Measurements from ENCODE around the gene TTI1.

Gene TTI1

DNA sequence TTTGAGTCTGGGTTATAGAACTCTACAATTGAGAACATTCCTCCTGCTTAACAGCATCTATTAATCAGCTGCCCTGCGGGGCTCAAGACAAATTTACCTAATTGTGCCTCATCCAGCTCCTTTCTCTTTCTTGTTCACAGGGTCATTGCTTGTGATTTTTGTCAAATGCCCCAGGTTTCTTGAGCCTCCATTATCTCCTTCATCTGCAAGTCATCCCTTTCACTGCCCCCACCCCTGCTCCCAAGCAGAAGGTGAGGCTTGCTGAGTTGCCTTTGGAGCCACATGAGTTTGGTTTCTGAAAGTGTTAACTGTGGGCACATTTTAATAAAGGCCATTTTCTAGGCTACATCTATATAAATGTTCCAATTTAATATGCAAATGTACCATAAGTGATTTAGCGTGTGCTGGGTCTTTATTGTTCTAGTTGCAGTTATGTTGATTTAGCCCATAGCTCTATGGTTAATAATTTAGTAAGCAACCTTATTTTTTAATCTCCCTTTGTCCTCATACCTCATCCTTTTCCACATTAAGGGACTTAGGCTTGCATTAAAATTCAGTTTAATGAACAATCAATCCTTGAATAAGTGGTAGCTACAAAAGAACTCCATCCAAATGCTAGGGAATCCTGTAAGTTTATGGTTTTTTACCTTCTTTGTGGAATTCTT lies 74.3 kb downstream of the TTI1 start:
- DNase-seq = no peak

DNA sequence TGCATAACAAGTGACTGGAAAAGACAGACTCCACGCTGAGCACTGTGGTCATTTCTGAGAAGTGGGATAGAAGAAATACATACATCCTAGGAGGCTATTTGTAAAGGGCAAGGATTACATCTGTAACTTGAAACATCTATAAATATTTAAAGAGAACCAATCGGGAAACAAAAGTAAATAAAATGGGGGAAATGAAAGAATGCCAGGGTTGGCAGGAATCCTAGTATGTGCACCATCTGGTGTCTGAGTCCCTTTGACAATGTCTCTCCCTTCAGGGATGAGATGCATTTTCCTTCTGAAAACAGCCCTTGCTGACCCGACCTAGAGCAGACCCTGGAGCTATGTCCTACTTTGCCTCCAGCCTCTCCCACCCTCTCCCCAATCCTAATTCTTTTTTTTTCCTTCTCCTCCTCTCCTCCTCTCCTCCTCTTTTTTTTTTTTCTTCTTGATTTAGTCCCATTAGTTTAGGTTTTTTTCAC lies 77.1 kb downstream of the TTI1 start:
- no peak for DNase-seq

DNA sequence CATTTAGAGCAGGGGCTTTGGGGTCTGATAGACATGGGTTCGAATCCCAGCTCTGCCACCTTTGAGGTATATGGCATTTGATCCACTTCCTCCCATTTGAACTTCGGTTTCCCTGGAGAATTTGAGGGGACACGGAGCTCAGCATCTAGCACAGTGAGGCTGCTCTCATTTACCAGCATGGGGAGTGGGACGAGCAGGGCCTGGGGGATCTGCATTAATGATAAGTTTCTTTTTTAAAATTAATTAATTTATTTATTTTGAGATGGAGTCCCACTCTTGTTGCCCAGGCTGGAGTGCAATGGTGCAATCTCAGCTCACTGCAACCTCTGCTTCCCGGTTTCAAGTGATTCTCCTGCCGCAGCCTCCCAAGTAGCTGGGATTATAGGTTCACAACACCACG lies 77.7 kb downstream of the TTI1 start:
- DNase-seq = no peak

DNA sequence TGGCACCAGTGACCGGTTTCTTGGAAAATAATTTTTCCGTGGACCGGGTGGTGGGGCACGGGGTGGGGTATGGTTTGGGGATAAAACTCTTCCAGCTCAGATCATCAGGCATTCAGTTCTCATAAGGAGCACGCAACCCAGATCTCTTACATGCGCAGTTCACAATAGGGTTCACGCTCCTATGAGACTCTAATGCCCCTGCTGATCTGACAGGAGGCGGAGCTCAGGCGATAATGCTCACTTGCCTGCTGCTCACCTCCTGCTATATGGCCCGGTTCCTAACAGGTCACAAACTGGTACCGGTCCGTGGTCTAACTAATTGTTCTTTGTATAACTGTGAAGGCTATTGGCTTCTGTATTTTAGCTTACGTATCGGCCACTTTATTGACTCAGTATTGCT lies 78.6 kb downstream of the TTI1 start:
- DNase-seq = no peak

DNA sequence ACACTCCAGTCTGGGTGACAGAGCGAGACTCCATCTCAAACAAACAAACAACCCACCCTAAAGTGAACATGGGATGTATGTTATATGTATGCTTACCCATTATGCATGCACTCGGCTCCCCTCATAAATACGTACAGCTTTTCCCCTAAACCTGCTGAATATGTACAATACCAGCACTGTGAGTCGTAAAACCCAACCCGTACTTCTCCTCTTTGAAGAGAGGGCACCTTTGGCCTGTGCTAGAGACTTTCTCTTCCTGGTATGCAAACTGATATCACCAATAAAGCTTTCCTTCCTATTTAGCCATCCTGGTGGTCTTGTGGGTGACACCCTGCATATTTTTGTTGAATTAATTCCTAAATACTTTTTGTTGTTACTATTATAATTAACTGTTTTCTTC lies 79.1 kb downstream of the TTI1 start:
- DNase-seq = no peak

DNA sequence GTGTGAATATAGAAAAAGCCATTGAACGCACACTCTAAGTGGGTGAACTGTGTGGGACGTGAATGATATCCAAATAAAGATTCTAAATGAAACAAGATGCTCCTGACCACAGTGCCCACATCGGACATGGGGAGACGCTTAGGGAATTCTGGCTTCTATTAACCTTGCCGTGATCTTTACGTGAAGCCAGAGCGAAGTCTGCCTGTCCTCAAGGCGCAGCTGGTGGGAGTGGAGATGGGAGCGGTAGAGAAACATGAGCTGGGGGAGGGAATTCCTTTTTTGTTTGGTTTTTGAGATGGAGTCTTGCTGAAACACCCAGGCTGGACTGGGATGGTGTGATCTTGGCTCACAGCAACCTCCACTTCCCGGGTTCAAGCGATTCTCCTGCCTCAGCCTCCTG lies 84.3 kb downstream of the TTI1 start:
- DNase-seq = no peak

DNA sequence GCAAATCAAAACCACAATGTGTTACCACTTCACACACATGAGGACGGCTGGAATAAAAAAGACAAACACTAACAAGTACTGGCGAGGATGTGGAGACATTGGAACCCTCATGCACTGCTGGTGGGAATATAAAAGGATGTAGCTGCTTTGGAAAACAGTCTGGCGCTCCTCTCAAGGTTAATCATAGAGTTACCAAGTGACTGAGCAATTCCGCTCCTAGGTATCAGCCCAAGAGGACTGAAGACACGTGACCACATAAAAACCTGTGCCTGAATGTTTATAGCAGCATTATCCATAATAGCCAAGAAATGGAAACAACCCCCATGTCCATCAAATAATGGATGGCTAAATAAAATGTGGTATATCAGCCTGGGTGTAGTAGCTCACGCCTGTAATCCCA lies 85.3 kb downstream of the TTI1 start:
- no peak for DNase-seq

DNA sequence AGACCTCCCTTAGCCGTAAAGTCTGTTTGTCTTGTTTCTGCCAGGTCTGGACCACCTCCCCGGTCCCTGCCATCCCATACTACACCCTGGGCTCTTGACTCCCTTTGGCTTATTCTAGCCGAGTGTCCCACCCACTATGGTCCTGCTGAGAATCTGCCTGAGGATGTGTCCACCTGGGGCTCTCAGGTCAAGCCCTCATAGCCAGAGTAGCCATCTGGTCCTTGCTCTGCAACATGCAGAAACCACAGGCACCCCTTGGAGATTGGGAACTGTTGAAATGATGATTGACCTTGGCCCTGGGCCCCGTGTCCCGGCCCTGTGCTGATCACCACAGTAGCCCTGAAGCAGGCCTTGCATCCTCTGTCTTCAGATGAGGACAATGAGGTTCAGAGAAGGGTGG lies 86.3 kb downstream of the TTI1 start:
- no peak for DNase-seq

DNA sequence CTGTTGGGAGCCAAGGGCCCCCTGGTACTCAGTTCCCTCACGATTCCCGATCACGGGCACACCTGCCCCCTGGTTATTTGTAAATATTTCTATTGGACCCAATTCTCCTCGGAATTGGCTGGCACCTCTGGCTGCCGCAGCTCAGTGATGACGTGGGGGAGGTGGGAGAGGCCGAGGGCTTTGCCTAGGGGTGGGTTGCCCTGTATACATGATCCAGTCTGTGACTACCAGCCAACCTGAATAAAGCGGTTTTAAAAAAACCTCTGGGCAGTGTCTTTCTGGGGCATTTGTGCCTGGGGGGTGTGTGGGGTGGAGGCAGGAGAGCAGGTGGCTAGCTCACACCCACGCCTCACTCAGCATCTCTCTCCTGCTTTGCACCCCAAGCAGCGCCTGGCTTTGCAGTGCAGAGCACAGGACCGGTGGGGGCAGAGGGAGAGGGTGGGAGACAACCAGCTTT lies 88.1 kb downstream of the TTI1 start:
- DNase-seq = no peak

DNA sequence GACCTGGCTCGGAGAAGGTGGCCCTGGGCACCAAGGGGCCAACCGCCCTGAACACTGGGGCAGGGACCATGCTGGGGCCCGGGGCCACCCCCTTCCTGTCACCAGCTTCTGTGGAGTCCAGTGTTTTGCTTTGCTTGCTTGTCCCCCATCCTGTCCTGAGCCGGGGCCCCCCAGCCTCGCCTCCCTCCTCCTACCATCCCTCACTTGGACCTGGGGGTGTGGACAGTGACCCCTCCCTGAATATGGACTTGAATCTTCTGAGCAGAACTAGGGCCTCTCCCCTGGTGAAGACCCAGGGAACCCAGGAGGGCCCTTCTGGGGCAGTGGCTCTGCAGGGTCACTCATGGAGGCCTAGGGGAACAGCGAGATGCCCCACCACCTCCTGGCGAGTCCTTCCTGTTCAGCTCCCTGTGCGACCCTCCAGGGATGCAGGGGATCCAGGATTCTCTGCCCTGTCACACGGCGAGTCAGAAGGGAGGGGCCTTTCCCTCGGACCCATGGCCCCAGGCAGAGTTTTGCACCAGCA lies 88.7 kb downstream of the TTI1 start:
- no peak for DNase-seq

DNA sequence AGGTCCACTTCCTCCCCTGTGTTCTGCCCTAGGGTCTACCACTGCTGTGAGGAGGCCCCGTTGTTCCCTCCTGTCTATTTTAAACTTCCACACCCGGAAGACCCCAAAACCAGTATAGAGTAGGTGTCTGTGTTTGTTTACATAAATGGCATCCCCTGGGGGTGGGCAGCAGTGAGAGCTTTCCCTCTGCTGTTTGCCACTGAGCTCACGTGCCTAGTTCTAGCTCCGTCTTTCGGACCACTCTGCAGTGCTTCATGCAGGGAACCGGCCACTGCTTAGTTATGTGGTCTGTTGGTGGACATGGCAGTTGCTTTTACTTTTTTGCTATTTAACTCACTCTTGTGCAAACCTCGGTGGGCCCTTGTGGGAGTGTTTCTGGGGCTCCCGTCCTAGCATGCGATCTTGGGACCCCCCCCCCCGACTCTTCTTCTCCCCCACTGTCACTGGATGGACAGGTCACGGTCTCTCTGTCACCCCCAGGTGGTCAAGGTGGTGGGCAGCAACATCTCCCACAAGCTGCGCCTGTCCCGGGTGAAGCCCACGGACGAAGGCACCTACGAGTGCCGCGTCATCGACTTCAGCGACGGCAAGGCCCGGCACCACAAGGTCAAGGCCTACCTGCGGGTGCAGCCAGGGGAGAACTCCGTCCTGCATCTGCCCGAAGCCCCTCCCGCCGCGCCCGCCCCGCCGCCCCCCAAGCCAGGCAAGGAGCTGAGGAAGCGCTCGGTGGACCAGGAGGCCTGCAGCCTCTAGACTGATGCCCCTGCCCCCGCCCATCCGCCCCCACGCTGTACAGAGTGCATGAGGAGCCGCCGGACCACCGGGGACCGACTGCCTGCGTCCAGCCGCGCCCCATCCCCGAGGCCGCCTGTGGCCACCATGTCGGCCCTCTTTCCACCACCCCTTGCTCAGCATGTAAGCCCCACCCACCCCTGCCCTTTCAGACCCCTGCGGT lies 89.5 kb downstream of the TTI1 start:
- DNase-seq = no peak

DNA sequence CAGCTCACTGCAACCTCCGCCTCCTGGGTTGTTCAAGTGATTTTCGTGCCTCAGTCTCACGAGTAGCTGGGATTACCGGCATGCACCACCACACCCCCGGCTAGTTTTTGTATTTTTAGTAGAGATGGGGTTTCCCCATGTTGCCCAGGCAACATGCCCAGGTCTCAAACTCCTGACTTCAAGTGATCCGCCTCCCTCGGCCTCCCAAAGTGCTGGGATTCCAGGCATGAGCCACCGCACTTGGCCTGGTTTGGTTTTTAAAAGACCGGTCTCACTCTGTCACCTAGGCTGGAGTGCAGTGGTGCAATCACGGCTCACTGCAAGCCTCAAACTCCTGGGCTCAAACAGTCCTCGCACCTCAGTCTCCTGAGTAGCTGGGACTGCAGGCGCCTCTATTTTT lies 90.2 kb downstream of the TTI1 start:
- no peak for DNase-seq

DNA sequence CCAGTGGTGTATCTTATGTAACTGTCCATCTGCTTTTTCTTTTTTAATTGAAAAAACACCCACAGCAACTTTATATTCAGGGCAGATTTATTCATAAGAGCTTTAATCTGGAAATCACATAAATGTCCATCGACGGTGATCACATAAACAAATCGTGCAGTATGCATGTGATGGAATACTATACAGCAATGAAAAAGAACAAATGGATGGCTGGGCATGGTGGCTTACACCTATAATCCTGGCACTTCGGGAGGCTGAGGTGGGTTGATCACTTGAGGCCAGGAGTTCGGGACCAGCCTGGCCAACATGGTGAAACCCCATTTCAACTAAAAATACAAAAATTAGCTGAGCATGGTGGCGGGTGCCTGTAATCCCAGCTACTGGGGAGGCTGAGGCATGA lies 91.3 kb downstream of the TTI1 start:
- no peak for DNase-seq

DNA sequence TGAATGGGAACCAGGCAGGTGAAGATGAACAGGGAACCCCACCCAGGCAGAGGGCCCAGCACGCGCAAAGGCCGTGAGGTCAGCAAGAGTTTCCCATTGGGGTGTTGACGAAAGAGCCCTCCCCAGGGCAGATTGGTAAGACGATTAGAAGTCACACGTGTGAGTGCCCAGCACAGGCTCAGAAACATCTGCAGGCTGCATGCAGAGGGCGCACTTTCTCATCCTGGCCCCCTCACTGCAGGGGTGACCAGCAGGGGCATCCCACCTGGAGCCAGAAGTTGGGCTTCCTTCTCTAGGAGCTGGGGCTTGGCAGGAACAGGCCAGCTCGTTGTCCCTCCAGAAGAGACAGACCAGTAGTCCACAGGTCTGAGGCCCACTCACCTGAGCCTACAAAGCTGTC lies 91.9 kb downstream of the TTI1 start:
- no peak for DNase-seq

DNA sequence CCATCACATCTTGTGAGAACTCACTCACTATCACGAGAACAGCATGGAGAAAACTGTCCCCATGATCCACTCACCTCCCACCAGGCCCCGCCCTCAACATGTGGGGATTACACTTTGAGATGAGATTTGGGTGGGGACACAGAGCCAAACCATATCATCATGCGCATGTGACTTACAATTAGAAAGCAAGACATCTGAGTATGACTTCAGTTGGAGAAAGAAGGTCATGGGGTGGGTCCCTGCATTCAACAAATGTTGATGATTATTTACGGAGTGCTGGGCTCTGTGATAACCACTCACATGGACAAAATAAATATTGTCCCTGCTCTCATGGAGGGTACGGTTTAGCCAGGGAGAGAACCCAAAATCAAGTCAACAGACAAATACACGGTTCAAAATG lies 92.4 kb downstream of the TTI1 start:
- DNase-seq = no peak

DNA sequence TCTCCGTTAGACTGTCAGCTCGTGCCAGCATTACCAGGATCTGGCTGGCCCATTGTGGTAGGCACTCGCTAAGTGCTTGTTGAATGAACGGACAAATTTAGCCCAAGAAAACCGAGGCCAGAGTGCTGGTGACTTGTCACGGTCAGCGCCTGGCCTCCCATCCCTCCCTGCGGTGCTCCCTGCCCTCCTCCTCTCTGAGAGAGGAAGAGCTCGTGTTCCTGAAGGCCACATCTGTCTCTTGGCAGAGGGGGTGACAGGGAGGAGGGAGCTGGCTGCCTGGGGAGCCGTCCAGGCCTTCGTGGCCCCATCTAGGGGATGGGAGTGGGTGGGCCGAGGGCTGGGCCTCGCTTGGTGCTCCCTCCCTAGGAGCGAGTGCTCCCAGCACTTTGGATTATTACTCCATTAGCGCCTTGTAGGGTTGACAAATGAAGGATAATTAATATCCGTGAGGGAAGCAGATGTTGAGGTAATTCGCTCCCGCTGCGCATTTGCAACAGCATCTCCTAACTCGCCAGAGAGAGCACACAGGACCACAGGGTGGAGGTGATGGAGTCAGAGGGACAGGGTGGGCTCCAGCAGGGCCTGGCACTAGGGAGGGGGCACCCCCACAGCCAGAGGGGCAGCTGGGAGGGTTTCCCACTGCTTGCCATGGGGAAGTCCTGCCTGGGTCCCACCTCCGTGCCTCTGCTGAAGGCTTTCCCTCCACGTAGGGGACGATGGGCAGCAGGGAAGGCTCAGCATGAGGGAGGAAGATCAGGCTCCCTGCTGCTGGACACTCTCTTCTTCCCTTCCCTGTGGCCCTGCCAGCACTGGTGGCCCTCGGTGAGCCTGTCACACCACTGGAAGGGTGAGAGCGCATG lies 93.3 kb downstream of the TTI1 start:
- DNase-seq = no peak

DNA sequence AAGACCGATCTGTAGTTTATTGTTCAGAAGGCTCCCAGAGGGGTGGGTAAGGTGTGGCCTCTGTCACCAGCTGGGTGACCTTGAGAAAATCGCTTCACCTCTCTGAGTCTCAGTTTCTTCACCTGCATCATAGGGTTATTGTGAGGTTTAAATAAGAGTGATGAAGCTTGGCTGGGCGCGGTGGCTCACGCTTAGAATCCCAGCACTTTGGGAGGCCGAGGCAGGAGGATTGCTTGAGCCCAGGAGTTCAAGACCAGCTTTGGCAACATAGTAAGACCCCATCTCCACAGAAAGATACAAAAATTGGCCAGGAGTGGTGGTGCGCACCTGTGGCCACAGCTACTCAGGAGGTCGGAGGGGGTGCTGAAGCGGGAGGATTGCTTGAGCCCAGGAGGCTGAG lies 94.3 kb downstream of the TTI1 start:
- no peak for DNase-seq

DNA sequence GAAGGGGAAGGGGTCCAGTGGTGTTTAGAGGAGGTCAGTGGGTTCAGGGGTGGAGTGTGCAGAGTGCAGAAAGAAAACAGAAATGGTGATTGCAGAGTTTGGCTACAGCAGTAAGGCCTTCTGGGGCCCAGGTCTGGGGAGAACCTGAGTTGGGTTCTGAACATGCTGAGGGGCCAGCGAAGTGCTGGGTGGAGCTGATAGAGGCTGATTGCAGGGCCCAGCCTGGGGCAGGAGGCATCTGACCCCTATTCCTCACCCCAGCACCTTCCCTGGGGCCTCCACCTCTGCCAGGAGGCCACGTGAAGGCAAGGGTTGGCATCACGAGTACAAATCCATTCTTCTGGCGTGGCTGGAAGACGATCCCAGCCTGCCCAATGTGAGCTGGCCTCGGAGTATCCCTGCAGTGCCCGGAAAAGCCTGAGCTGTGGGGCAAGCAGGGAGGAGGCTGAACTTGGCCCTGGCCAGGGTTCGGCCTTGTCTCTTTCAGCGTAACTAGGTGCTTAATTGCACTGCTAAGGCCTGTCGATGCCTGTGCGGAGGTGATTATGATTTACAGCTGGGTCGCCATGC lies 95.0 kb downstream of the TTI1 start:
- no peak for DNase-seq

DNA sequence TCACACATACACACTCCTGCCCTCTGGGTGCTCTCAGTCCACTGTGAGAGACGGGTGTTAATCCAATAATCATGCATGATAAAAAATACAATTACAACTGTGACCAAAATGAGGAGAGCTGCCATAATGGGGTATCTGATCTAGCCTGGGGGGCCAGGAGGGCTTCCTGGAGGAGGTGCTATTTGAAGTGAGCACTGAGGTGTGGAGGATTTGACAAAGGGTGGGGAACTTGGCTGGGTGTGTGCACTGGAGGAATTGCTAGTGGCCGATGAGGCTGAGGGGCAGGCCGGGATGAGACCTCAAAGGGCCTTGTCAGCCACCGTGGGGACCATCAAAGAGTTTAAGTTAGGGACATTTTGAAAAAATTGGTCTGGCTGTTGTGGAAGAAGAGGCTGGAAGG lies 95.6 kb downstream of the TTI1 start:
- no peak for DNase-seq

DNA sequence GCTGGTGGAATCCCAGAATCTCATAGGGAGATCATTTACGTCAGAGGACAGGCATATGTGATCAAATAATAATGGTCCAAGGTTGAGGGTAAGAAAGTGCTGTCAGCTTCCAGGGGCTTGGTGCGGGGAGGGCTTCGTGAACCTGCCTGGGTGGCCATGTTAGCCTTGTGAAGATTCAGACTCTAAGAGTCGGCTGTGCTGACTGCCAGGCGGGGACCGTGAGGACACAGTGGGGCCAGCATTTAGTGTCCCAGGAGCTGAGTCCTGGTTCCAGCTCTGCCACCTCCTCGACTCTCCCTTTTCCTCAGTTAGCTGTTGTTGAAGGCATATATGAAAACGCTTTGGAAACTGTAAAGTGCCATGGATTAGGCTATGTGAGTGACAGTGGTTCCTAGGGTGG lies 96.8 kb downstream of the TTI1 start:
- no peak for DNase-seq

DNA sequence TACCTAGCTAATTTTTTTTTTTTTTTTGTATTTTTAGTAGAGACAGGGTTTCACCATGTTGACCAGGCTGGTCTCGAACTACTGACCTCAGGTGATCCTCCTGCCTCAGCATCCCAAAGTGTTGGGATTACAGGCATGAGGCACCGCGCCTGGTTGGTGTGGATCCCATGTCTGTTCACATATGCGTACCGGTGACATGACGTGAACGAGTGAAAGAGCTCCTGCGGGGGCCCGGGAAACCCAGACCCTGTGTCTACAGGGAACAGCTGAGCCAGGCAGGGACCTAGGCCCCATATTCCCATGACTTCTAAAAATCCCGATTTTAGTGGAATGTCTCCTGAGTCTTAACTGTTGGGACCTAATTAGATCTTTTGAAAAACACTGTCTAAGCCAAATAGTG lies 97.2 kb downstream of the TTI1 start:
- no peak for DNase-seq

DNA sequence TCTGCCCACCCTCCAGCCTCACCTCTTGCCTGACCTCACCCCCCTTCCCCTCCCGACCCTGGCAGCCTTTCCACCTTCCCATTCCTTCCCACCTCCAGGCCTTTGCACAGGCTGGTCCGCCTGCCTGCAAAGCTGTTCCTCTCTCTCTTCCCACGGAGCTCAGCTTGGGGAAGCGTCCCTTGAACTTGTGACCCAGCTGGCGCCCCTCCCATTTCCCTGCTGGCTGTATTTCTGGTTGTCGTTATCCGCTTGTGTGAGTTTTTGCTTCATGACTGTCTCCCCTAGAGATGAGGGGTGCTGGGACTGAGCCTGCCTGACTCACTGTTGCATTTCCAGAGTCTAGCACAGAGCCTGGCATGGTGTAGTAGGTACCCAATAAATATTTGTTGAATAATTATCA lies 97.8 kb downstream of the TTI1 start:
- no peak for DNase-seq

Data from NCI-H526 treated with DMSO at 0.1 percent for 48 hours (cell line).